GM10266 (cell line): ENCODE data around the gene CLDN16.

Experiments
- DNase-seq: peaks from one replicate; pipeline ENCODE4 v3.0.0; 2012; ENCODE audit errors: extremely low spot score
- TF ChIP-seq, protein P1 (sequence below): IDR thresholded peaks from 2 replicates; pipeline ENCODE4 v1.5.1; 2012; ENCODE audit warnings: mild to moderate bottlenecking, low read depth; ENCODE audit not compliant: control insufficient read depth, insufficient read depth; ENCODE audit errors: missing control alignments

CLDN16 gene, protein sequence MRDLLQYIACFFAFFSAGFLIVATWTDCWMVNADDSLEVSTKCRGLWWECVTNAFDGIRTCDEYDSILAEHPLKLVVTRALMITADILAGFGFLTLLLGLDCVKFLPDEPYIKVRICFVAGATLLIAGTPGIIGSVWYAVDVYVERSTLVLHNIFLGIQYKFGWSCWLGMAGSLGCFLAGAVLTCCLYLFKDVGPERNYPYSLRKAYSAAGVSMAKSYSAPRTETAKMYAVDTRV

DNA sequence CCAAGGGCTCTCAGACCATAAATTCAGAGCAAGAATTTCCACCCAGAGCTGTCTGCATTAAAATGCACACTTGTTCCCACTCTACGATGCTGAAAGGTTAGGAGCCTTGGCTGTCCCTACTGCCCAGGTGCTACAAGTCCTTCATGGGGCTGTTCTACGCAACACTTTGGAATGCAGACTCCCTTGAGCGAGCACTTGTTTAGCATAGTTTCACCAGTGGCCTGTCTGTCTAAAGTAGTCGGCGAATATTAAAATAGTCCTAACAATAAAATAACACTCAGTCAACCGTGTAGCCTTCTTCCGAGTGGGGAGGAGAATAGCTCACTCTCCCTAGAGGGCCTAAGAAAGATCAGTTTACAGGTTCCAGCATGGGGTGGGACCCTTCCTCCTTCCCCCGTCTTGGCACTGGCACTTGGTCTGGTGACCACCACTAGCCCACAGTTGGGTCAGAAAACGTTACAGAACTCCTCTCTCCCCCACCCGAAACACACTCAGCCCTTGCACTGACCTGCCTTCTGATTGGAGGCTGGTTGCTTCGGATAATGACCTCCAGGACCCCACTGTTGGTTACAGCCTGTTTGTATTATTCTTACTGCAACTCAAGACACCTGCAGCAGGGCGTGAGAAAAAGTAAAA, at the start of gene CLDN16:
Gene CLDN16 (plus strand): TSS at position 586 of the 636 bp plus-strand sequence. CDS start 167 bp downstream, outside the sequence.
- no peak for DNase-seq
- TF ChIP-seq, protein P1, sequence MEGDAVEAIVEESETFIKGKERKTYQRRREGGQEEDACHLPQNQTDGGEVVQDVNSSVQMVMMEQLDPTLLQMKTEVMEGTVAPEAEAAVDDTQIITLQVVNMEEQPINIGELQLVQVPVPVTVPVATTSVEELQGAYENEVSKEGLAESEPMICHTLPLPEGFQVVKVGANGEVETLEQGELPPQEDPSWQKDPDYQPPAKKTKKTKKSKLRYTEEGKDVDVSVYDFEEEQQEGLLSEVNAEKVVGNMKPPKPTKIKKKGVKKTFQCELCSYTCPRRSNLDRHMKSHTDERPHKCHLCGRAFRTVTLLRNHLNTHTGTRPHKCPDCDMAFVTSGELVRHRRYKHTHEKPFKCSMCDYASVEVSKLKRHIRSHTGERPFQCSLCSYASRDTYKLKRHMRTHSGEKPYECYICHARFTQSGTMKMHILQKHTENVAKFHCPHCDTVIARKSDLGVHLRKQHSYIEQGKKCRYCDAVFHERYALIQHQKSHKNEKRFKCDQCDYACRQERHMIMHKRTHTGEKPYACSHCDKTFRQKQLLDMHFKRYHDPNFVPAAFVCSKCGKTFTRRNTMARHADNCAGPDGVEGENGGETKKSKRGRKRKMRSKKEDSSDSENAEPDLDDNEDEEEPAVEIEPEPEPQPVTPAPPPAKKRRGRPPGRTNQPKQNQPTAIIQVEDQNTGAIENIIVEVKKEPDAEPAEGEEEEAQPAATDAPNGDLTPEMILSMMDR, result no peak

DNA sequence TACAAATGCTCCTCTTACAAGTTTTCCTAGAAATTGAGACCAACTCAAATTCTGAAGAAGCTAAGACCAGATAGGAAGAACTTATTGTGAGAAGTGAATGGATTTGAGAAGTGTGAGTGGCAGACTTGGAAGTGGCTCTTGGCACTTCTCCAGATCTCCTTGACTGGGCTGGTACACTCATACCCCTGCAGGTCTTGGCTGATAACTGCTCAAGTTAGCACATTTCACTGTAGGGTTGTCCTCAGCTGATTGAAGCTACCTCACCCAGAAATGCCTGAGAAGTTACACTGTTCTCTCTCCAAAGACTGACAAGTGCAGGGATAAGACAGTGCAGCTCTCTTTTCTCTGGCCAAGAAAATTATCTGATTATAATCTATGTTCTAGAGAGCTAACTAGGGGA, 49.2 kb upstream of the CLDN16 start:
- DNase-seq, result no peak
- TF ChIP-seq, protein P1, result no peak

DNA sequence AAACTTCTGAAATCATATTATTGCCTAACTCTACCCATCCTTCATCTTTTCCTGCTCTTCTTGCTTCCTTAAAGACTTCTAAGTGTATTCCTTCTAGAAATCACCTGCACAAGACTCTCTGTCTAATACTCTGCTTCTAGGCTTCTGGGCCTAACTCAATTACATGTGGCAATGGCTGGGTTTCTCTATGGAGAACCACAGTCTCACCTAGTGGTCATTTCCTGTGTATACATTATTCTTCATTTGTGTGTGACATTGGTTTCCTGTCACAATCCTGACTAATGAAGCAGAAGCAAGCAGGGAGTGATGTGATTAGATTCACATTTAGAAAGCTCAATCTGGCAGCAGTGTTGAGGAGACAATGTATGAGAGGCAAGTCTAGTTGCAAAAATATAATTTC, 48.8 kb upstream of the CLDN16 start:
- no peak for DNase-seq
- TF ChIP-seq, protein P1, result peak; percentile 5

DNA sequence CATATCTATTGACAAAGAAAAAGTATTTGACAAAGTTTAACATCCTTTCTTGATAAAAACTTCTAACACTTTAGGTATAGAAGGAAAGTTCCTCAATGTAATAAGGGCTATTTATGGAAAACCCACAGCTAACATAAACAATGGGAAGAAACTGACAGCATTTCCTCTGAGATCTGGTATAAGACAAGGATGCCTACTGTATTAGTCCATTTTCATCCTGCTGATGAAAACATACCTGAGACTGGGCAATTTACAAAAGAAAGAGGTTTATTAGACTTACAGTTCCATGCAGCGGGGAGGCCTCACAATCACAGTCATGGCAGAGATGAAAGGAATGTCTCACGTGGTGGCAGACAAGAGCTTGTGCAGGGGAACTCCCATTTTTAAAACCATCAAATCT, 47.9 kb upstream of the CLDN16 start:
- TF ChIP-seq, protein P1, result no peak
- DNase-seq, result no peak

DNA sequence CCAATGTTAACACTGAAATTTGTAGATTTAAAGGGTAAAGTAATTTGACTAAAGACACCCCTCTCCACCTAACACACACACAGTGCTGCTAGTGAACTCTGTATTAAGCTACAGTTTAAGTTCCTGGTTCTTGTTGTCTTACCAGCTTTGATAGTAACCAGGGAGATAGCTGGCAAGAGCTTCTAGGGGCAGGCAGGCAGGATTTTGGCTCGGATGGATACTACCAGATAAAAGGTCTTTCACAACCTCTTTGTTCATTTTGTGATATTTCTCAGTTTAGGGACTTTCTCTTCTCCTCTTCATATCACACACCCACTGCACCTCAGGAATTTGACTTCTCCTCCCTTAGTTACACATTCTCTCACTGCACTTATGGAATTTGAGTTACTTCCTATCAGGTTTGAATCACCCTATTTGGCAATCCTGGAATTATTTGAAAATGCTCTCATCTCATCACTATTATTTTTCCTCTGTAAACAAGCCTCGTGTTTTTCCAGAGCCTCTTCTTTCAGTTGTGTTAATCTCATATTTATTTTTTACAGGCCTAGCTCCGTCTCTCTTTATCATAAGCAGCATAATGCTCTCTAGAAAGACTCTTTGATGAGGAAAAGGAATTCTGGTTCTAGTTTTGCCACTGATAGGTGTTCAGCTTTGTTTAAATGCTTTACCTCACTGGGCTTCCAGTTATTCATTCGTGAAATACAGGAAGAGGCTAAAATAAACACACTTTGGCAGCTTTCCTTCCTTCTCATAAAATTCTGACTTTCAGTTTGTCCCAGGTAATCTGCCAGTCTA, 42.7 kb upstream of the CLDN16 start:
- TF ChIP-seq, protein P1, result no peak
- DNase-seq, result no peak

DNA sequence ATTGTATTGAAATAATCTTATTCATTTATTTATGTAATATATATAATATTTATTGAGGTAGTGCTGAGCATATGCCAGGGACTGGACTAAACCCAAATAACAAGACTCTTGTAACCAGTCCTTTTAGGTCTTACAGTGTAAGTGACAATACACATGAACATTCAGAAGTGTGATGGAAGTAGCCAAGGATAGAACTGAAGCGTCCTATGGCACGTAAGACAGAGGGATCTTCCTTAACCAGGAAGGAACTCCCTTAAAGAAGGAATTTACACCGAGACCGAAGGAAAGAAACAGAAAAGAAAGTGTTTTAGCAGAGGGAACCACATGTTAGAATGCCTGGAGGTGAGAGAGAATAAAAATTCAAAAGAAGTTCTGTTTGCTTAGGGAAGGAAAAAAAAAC, 42.1 kb upstream of the CLDN16 start:
- DNase-seq, result no peak
- TF ChIP-seq, protein P1, result no peak
